Mesendoderm (in vitro differentiated cells): ENCODE measurements around the gene SPTLC2.

Experiments used
- DNase-seq: peaks from one replicate; pipeline ENCODE4 v3.0.0; 2013
- H2AK5ac ChIP-seq: 2 replicates; pipeline ENCODE4 v1.6.1; 2013; ENCODE audit warnings: low read length, inconsistent platforms
- H2BK120ac ChIP-seq: 2 replicates; pipeline ENCODE4 v1.6.1; 2013; ENCODE audit warnings: low read depth, mild to moderate bottlenecking, low read length, moderate library complexity, mixed read lengths
- H2BK15ac ChIP-seq: replicated peaks from 2 replicates; pipeline ENCODE4 v1.6.1; 2013; ENCODE audit warnings: low read depth, mild to moderate bottlenecking, moderate library complexity
- H2BK5ac ChIP-seq: 2 replicates; pipeline ENCODE4 v1.6.1; 2013; ENCODE audit warnings: low read length, inconsistent platforms
- H3K18ac ChIP-seq: 2 replicates; pipeline ENCODE4 v1.6.1; 2013; ENCODE audit warnings: mild to moderate bottlenecking, low read length, mixed read lengths
- H3K23ac ChIP-seq: one replicate; pipeline ENCODE4 v1.6.1; 2013; ENCODE audit warnings: low read length
- H3K27ac ChIP-seq: 2 replicates; pipeline ENCODE4 v1.5.1; 2013; ENCODE audit warnings: low read depth, mild to moderate bottlenecking, inconsistent platforms, low read length, moderate library complexity
- H3K27me3 ChIP-seq: 2 replicates; pipeline ENCODE4 v1.6.1; 2013; ENCODE audit warnings: low read length, control low read depth, mild to moderate bottlenecking, inconsistent platforms; ENCODE audit not compliant: insufficient read depth, poor library complexity
- H3K36me3 ChIP-seq: 2 replicates; pipeline ENCODE4 v1.6.1; 2013; ENCODE audit warnings: low read length, inconsistent platforms; ENCODE audit not compliant: control insufficient read depth, insufficient read depth
- H3K4ac ChIP-seq: one replicate; pipeline ENCODE4 v1.6.1; 2013; ENCODE audit warnings: low read depth, mild to moderate bottlenecking, low read length, moderate library complexity
- H3K4me1 ChIP-seq: 2 replicates; pipeline ENCODE4 v1.6.1; 2013; ENCODE audit warnings: low read depth, low read length, inconsistent platforms; ENCODE audit not compliant: control insufficient read depth
- H3K4me2 ChIP-seq: 2 replicates; pipeline ENCODE4 v1.6.1; 2013; ENCODE audit warnings: low read length
- H3K4me3 ChIP-seq: 2 replicates; pipeline ENCODE4 v1.5.1; 2013; ENCODE audit warnings: mild to moderate bottlenecking, low read length
- H3K56ac ChIP-seq: one replicate; pipeline ENCODE4 v1.6.1; 2013; ENCODE audit warnings: low read length
- H3K79me1 ChIP-seq: 2 replicates; pipeline ENCODE4 v1.6.1; 2013; ENCODE audit warnings: low read length, inconsistent platforms
- H3K79me2 ChIP-seq: 2 replicates; pipeline ENCODE4 v1.6.1; 2013; ENCODE audit warnings: mild to moderate bottlenecking, low read length; ENCODE audit not compliant: control insufficient read depth, insufficient read depth
- H3K9ac ChIP-seq: 2 replicates; pipeline ENCODE4 v1.6.1; 2013; ENCODE audit warnings: low read length, inconsistent platforms
- H4K5ac ChIP-seq: one replicate; pipeline ENCODE4 v1.6.1; 2013; ENCODE audit warnings: low read length
- H4K8ac ChIP-seq: one replicate; pipeline ENCODE4 v1.6.1; 2013; ENCODE audit warnings: low read depth, mild to moderate bottlenecking, control low read depth, low read length, moderate library complexity
- WGBS: extraction: QIAGEN DNeasy Blood & Tissue Kit; methylation state at CpG from one replicate; pipeline ENCODE4 v1.1.7; 2013; ENCODE audit warnings: low lambda C conversion rate, missing lambda C conversion rate; ENCODE audit not compliant: insufficient coverage; ENCODE audit errors: extremely low coverage; 5-methylcytosine and 5-hydroxymethylcytosine counted together

The SPTLC2 gene

DNA sequence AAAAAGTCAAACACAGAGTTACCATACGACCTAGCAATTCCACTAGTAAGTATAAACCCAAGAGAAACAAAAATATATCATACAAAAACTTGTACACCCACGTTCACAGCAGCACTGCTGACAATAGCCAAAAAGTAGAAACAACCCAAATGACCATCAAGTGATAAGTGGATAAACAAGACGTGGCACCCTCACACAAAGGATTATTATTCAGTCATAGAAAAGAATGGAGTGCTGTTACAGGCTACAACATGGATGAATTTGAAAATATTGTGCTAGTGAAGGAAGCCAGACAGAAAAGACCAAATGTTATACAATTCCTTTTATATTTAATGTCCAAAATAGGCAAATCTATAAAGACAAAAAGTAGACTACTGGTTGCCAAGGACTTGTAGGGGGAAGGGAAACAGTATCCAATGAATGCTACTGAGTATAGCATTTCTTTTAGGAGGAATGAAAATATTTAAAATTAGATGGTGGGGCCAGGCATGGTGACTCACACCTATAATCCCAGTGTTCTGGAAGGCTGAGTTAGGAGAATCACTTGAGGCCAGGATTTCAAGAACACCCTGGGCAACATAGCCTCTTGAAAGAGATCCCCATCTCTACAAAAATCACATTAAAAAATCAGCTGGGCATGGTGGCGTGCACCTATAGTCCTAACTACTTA, 41.9 kb downstream of the SPTLC2 start:
- H3K4me1 ChIP-seq = no peaks in the 10 kb centered on the region
- H3K23ac ChIP-seq = no peak overlapping the region
- H3K56ac ChIP-seq = no peak overlapping the region
- no peaks in the 10 kb centered on the region for H3K36me3 ChIP-seq
- no peaks in the 10 kb centered on the region for H3K79me2 ChIP-seq
- WGBS = no CpG with 5 or more reads among the region's 4 CpGs
- H3K18ac ChIP-seq = no peak overlapping the region
- H3K4me2 ChIP-seq = no peak overlapping the region
- DNase-seq = no peak
- no peak overlapping the region for H4K8ac ChIP-seq
- H3K4ac ChIP-seq = no peak overlapping the region
- no peak overlapping the region for H2BK120ac ChIP-seq
- H2BK15ac ChIP-seq = no peak overlapping the region
- no peak overlapping the region for H2BK5ac ChIP-seq
- no peak overlapping the region for H4K5ac ChIP-seq
- no peaks in the 10 kb centered on the region for H3K27me3 ChIP-seq
- H3K4me3 ChIP-seq = no peak overlapping the region
- no peak overlapping the region for H3K9ac ChIP-seq
- H2AK5ac ChIP-seq = no peak overlapping the region
- no peaks in the 10 kb centered on the region for H3K79me1 ChIP-seq
- H3K27ac ChIP-seq = no peak overlapping the region

DNA sequence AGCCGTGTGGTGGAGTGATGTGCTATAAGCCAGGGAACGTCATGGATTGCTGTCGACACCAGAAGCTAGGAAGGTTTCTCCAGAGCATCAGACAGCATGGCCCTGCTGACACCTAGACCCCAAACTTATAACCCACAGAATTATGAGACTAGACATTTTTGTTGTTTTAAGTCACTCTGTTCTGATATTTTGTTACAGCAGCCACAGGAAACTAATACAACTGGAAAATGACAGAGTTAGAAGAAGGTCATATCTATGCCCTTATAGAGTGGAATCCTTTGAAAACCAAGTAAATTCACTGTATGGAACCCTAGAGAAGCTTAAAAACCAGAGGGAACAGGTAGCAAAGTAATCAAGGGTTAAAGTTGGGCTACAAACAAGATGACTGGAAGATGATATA, 42.5 kb downstream of the SPTLC2 start:
- WGBS = no CpG with 5 or more reads among the region's 3 CpGs
- Histone ChIP-seq H2AK5ac (no peak overlapping the region), H3K23ac (no peak overlapping the region), H2BK5ac (no peak overlapping the region), H3K4me1 (no peaks in the 10 kb centered on the region), H3K27ac (no peak overlapping the region), H3K27me3 (no peaks in the 10 kb centered on the region), H3K79me1 (no peaks in the 10 kb centered on the region), H4K8ac (no peak overlapping the region), H4K5ac (no peak overlapping the region), H3K79me2 (no peaks in the 10 kb centered on the region), H3K4ac (no peak overlapping the region), H3K9ac (no peak overlapping the region), H3K18ac (no peak overlapping the region), H3K36me3 (no peaks in the 10 kb centered on the region), H3K4me2 (no peak overlapping the region), H3K56ac (no peak overlapping the region), H2BK15ac (no peak overlapping the region), H2BK120ac (no peak overlapping the region), H3K4me3 (no peak overlapping the region)
- no peak for DNase-seq

DNA sequence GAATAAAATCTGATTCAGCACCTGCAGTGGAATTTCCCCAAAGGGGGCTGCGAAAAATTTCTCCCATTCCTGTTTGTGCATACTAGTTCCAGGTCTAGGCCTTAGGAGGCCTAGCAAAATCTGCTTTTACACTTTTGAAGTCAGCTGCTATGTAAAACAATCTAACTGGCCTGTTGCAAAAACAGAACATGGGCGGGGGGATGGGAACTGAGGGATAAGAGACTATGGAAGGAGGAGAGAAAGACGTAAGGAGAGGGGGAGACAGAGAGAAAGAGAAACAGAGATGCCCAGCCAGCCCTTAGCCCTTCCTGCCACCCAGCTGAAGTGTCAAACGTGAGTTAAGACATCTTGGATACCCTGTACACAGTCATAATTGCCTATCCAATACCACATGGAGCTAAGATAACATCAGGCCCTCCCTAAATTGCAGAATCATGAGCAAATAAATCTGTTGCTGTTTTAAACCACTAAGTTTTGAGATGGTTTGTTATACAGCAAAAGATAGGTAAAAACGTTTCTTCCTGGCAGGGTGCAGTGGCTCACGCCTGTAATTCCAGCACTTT, 45.6 kb downstream of the SPTLC2 start:
- Histone ChIP-seq H3K9ac (no peak overlapping the region), H3K4me1 (no peaks in the 10 kb centered on the region), H2BK15ac (no peak overlapping the region), H3K79me2 (no peaks in the 10 kb centered on the region), H3K4ac (no peak overlapping the region), H2BK5ac (no peak overlapping the region), H4K8ac (no peak overlapping the region), H3K79me1 (no peaks in the 10 kb centered on the region), H3K4me2 (no peak overlapping the region), H2BK120ac (no peak overlapping the region), H3K23ac (no peak overlapping the region), H4K5ac (no peak overlapping the region), H3K36me3 (no peaks in the 10 kb centered on the region), H3K27me3 (no peaks in the 10 kb centered on the region), H3K56ac (no peak overlapping the region), H3K4me3 (no peak overlapping the region), H3K27ac (no peak overlapping the region), H2AK5ac (no peak overlapping the region), H3K18ac (no peak overlapping the region)
- no peak for DNase-seq
- no CpG with 5 or more reads among the region's 6 CpGs for WGBS

DNA sequence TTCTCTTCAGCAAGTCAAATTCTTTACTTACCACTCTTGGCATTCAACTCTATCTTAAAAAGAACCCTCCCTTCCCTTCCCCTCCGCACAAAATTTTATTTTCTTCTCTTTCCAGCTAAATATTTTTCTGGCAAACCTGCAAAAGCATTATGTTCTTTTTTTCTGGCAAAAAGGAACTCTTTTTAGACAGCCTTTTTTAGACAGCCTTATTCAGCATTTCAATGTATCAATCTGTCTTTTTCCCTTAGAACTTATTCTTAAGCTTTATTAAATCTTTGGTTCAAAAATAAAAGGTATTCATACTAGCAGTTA, 50.5 kb downstream of the SPTLC2 start:
- Histone ChIP-seq H2AK5ac (no peak overlapping the region), H3K18ac (no peak overlapping the region), H3K36me3 (no peaks in the 10 kb centered on the region), H3K4me1 (no peaks in the 10 kb centered on the region), H2BK120ac (no peak overlapping the region), H3K27me3 (no peaks in the 10 kb centered on the region), H3K4me3 (no peak overlapping the region), H2BK5ac (no peak overlapping the region), H3K4ac (no peak overlapping the region), H3K23ac (no peak overlapping the region), H2BK15ac (no peak overlapping the region), H3K4me2 (no peak overlapping the region), H3K79me2 (no peaks in the 10 kb centered on the region), H3K9ac (no peak overlapping the region), H3K56ac (no peak overlapping the region), H3K79me1 (no peaks in the 10 kb centered on the region), H4K5ac (no peak overlapping the region), H3K27ac (no peak overlapping the region), H4K8ac (no peak overlapping the region)
- DNase-seq = no peak
- WGBS = no CpG with 5 or more reads among the region's 1 CpG

DNA sequence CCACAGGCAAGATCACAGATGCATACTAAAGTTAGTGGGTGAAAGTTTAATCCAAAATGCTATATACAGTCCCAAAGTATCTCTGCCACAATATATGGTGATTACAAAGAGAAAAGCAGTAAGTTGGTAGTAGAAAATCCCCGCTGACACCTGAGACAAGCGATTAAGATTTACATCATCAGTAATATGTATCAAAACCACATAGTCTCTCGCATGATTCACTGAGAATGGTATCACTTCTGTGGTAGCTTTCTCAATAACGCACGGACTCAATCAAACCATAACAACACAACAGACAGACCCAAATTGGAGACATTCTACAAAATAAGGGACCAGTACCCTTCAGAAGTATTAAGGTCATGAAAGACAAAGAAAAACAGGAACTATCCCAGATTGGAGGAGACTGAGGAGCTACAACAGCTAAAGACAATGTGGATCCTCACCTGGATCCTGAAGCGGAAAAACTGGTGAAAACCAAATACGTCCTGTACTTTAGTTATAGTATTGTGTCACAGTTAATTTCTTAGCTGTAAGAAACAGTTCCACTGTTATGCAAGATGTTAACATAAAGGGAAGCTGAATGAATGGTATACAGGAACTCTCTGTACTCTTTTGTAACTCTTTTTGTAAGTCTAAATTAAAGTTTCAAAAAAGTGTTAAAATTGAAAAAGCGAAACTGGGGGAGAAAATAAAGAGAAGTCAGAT, 51.0 kb downstream of the SPTLC2 start:
- Histone ChIP-seq H3K9ac (no peak overlapping the region), H3K4ac (no peak overlapping the region), H2BK120ac (no peak overlapping the region), H3K56ac (no peak overlapping the region), H2BK15ac (no peak overlapping the region), H3K18ac (no peak overlapping the region), H4K5ac (no peak overlapping the region), H3K23ac (no peak overlapping the region), H3K79me2 (no peaks in the 10 kb centered on the region), H3K27ac (no peak overlapping the region), H3K4me3 (no peak overlapping the region), H3K4me1 (no peaks in the 10 kb centered on the region), H3K4me2 (no peak overlapping the region), H3K36me3 (no peaks in the 10 kb centered on the region), H2AK5ac (no peak overlapping the region), H3K79me1 (no peaks in the 10 kb centered on the region), H2BK5ac (no peak overlapping the region), H4K8ac (no peak overlapping the region), H3K27me3 (no peaks in the 10 kb centered on the region)
- WGBS = no CpG with 5 or more reads among the region's 8 CpGs
- no peak for DNase-seq
